ENCODE data around the gene STAT6.

The STAT6 gene

GRCh38 chr12:57143454-57143853, 32.3 kb upstream of the STAT6 start:
- H3K27ac ChIP-seq: no peak overlapping the region
- no peak for TF ChIP-seq CTCF (conservative IDR thresholded peaks at IDR 0.05)

GRCh38 chr12:57142727-57143126, 31.6 kb upstream of the STAT6 start:
- no peak overlapping the region for H3K27ac ChIP-seq

GRCh38 chr12:57142121-57142520, 31.0 kb upstream of the STAT6 start:
- TF ChIP-seq CTCF (conservative IDR thresholded peaks at IDR 0.05): no peak
- no peak overlapping the region for H3K27ac ChIP-seq

More at GRCh38 chr12:57142727-57143126, 31.6 kb upstream of the STAT6 start:
- no peak for TF ChIP-seq CTCF (conservative IDR thresholded peaks at IDR 0.05)

GRCh38 chr12:57141249-57141648, 30.1 kb upstream of the STAT6 start:
- H3K27ac ChIP-seq: no peak overlapping the region
- TF ChIP-seq CTCF (conservative IDR thresholded peaks at IDR 0.05): no peak

GRCh38 chr12:57139796-57140649, 28.9 kb upstream of the STAT6 start:
- TF ChIP-seq CTCF (conservative IDR thresholded peaks at IDR 0.05): no peak
- no peak overlapping the region for H3K27ac ChIP-seq

GRCh38 chr12:57138526-57139272, 27.5 kb upstream of the STAT6 start:
- no peak for TF ChIP-seq CTCF (conservative IDR thresholded peaks at IDR 0.05)
- H3K27ac ChIP-seq: no peak overlapping the region

- no peak overlapping the region for H3K27ac ChIP-seq
- no peak for TF ChIP-seq CTCF (conservative IDR thresholded peaks at IDR 0.05)
Measured at GRCh38 chr12:57135527-57136326, 24.6 kb upstream of the STAT6 start.
